GM18873 (cell line): ENCODE measurements around the gene RERE.

Experiments used
- ATAC-seq: cut with Tn5 transposase; IDR thresholded peaks from one replicate; pipeline ENCODE4 v1.9.1; 2021; ENCODE audit warnings: mild to moderate bottlenecking, moderate library complexity, moderate number of reproducible peaks; ENCODE audit not compliant: unreplicated experiment, low FRiP score

RERE gene

DNA sequence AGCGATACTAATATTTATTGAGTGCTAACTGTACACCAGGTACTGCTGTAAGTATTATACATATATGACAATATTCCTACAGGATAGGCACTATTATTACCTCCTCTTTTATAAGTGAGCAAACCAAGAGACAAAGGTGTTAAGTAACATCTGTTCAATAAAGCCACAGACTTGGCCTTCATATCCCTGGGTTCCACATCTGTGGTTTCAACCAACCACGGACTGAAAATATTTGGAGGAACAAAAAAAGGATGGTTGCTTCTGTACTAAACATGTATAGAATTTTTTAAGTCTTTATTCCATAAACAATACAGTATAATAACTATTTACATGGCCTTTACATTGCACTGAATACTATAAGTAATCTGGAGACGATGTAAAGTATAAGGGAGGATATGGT, 95.1 kb downstream of the RERE start:
- ATAC-seq = no peak

DNA sequence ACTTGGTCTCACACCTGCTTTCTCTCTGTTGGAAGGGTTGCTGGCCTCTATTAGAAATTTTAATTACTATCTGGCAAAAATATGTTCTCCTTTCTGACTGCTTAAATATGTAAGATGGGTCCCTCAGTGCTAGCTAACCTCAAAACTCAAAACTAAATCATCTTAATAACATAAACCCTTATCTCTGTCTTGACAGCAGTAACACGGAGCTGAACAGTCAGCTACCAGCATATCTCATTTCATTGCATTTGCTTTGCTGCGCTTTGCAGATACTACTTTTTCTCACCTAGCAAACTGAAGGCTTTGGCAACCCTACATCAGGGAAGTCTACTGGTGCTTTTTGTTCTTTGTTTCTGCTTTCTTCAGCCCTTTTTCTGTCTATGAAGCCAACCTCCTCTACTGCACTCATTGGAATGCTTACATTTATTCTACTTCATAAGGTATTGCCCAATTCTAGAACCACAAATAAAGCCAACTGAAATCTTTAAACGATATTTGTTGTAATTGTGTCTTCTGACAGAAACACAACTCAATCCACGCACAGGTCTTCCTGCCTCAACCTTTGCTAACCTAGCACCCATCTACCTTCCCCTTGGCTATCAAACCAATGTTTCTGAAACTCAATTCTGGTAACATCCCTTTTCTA, 95.6 kb downstream of the RERE start:
- ATAC-seq = no peak

DNA sequence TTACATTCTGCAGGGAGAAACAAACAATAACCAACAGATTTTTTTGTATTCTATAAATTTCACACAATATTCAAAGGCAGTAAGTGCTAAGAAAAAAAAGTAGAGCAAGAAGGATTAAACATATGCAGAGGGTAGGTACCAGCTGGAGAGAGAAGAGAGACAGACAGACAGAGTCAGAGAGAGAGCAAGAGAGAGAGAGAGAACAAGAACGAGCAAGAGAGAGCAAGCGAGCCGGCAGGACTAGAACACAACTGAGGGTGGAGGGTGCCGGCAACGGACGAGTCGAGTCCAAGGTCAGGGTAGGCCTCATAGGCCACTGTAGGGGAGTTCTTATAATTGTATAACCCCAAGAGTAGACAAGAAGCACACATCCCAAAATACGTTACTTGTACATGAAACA, 97.1 kb downstream of the RERE start:
- ATAC-seq = no peak

DNA sequence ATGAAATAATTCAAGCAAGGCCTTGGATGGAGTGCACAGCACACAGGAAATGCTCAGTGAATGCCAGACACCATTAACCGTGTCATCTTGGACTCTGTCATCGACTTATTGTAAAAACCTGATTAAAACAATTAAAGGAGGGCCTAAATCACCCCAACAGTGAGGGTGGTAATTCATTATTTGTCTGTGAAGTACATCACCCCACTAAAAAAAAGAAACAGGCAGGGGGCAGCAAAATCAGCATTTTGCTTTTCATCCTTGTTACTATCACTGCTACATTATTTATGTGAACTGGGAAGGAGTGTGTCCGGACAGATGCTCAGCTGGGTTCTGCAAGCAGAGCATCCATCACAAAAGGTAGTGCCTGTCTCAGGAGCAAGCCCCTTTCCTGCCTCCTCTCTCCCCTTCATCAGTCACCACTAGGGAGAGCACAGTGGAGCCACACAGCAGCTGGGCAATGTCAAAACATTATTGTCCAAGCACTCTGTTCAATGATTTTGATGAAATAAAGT, 98.5 kb downstream of the RERE start:
- no peak for ATAC-seq

DNA sequence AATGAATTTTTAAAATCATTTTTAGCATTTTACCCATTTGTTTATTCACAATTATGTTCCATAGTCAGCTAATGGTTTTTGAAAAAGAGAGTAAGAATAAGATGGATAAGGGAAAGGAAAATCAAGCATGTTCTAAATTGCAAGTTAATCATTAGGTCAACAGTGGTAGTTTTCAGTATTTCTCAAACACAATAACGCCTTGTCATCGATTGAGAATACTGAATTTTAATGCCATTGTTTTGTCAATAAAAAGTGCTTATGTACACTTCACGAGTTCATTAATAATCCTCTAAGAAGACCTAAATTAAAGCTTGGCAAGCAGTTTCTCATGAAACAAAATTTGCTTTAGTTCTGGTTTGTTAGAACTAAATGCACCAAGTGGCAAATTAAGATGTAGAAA, 100.3 kb downstream of the RERE start:
- no peak for ATAC-seq

DNA sequence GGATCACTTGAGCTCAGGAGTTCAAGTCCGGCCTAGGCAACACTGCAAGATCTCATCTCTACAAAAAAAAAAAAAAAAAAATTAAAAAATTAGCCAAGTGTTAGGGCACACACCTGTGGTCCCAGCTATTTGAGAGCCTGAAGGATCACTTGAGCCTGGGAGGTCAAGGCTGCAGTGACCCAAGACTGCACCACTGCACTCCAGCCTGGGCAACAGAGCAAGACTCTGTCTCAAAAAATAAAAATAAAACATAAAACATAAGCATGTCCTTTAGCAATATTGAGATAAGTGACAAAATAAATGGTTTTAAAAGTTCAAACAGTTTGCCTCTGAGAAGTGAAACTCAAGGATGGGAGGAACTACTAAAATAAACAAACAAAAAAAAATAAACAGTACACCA, 101.2 kb downstream of the RERE start:
- ATAC-seq = no peak

DNA sequence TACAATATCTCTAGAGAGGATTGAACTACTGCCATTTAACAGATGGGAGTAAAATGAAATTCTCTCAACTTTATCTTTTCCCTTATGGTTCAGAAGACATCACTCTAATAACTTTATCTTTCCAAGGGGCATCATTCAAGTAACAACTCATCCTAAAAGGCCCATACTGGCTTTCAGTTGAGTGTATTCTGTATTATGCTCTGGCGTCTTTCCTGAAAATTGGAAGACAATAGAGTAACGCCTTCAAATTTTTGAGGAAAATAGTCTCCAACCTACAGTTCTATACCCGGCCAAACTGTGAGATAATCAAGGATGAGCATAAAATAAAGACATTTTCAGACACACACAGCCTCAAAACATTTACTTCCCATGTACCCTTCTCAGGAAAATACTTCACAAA, 103.3 kb downstream of the RERE start:
- ATAC-seq = no peak

DNA sequence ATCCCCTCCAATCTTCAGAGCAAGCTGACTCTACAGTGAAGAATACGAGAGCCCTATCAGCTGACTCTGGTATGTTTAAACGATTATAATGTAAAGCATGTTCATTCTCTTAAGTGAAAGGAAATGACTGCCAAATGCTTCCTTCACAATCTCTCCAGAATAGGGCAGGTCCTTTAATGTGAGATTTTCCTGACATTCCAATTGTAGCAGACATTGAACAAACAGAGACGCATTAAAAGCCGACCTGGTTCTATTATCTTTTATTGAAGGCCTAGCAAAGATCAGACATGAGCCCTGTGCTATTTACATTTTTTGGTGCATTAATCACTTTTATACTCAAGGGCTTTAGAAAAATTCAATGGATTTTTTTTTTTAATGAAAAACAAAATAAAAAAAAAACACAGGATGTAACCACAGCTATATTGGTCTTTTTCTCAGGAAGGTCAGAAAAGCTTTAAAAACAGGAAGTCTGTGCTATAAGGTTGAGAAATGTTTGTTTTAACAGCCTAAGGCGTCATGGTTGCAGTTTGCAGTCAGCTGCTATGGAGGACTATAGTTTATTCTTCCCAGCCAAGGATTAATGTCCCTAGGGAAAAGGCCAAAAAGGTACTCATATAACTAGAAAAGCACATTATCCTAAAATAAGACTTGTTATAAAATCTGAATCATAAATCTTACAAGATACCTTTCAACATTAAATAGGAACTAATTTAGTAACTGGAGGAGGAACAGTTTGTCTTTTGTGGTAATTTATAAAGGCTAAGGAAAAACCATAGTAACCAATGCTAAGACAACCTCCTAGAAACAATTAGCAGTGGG, 104.8 kb downstream of the RERE start:
- ATAC-seq = no peak

DNA sequence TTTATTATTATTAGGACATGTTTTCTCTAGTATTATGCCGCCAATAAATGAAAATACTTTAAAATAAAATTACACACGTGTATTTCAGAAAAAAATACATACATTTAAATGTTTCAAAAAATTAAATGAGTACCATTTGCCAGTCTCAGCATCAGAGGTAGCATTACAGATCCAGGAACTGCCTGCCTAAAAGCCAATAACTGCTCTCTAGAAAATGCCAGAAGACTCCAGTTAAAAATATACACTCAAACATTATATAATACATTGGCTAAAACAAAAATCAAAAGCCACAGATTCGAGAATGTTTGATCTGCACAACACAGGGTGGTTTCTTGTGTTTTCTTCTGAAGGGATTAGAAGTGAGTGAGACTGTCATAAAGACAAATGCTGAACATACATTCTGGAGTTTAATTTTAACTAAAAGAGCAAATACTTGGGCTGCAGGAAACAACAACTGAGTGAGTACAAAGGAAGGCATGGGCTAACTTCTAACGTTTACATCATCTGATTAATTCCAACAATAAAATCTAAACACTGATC, 105.5 kb downstream of the RERE start:
- no peak for ATAC-seq

DNA sequence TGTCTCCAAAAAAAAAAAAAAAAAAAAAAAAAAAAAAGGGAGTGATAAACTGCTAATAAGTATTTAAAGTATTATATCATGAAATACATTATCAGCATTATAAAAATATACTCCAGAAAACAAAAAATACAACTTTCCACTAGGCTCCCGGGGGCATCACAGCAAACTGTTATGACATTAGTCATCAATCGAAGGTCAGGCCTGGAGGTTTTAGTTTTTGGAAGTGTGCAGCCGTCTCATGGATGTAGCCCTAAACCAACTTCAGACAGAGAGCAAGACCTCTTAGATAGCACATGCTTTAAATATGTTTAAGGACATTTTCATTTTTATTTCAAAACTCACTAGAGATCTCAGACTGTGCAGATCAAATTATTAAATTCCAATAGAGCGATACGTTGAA, 106.3 kb downstream of the RERE start:
- ATAC-seq = no peak

DNA sequence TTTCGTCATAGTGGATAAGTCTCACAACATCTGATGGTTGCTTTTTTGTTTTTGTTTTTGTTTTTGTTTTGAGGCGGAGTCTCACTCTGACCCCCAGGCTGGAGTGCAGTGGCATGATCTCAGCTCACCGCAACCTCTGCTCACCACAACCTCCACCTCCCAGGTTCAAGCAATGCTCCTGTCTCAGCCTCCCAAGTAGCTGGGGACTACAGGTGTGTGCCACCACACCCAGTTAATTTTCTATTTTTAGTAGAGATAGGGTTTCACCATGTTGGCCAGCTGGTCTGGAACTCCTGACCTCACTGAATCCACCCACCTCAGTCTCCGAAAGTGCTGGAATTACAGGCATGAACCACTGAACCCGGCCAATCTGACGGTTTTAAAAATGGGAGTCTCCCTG, 109.2 kb downstream of the RERE start:
- no peak for ATAC-seq

DNA sequence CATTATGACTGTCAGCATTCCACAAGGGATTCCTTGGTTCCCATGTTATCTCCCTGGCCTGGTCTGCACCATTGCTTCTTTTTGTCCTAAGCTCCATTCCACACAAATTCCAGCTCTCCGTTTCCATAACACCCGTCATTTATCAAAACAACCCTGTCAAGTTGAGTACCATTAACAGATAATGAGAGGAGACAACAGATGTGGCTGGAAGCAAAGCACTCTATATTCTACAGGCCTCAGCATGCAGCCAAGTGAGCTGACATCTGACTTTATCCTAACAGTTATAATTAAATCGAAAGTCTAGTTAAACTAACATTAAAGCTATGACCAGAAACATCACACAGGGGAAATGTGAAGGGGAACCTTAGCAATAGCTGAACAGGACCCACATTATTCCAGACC, 110.4 kb downstream of the RERE start:
- ATAC-seq = no peak

DNA sequence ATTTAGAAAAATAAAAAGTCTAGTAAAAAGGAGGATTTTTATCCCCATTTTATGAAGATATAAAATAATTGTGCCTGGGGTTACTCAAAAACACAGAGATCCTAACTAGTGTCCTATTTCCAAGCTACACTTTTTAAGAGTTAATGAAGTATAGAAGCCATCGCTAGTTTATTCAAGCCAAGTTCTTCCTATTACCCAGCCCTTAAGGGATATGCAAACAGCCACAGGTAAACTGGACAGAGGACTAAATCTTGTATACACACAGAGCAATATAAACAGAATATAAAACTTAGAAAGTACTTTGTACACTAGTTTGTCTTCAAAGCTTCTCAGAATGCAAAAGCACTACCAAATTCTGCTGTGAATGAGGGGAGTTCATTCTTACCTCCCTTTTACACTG, 111.1 kb downstream of the RERE start:
- ATAC-seq = no peak

DNA sequence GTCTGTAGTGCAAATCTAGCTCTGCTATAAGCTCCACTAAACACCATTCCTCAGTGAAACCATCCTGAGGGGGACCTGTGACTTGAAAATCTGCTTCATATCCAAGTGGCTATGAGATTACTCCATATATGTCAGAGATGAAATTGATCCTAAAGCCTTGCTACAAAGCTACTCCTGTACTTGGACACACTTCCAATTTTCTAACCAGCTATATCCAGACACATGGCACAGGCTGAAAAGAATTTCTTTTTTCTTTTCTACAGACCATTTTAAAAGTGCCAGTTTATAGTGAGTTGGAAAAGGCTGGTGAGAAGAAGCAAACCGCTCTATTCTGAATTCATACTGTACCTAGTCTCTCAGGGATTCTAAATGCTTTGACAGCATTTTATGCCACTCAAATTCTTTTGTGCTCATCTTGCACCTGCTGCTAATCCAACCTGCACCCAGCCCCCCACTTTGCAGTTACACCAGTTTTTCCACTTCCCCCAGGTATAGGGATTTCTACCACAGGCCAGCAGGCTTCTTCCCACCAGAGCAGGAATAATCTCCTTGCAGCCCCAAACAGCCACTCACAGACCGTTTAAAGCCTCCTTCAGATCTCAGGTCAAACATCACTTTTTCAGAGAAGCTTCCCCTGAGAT, 112.5 kb downstream of the RERE start:
- ATAC-seq = no peak

DNA sequence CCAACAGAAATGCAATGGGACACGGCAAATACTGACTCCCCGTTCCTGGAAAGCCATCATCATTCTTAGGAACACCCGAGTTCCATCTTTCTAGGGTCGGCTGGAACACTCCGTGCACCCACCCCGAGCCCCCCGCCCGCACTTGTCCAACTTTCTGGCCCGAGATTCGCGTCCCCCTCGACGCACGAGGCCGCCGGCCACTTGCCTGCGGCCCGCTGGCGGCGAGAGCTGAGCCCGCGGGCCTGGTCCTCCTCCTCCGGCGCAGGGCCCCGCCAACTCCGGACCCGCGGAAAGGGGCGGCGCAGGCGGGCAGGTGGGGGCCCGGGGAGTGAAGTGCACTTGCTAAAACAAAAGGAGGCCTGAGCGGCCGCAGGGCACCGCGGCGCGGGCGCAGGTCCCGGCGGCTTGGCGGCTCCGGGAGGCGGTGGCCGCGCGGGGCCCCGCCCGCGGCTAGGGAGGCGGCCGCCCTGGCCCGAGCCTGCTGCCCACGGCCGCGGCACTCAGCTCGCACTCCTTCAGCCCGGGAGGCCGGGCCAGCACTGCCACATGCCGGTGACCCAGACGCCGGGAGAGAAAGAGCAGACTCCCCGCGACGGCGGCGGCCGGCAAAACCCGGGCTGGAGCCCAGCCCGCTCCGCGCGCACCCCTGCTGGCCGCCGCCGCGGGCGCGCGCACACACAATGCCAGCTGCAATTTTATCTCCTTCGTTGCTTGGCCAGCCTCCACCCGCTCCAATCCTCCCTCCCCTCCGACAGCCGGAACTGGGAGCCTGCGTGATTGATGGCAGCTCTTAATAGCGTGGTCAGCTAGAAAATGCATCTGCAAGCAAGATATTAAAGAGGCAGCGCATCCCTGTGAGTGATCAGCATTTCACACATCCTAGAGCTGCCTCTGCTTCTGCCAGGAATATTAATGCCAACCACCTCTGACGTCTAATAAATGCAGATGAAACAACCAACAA, 114.3 kb downstream of the RERE start:
- peak; percentile 47 for ATAC-seq

DNA sequence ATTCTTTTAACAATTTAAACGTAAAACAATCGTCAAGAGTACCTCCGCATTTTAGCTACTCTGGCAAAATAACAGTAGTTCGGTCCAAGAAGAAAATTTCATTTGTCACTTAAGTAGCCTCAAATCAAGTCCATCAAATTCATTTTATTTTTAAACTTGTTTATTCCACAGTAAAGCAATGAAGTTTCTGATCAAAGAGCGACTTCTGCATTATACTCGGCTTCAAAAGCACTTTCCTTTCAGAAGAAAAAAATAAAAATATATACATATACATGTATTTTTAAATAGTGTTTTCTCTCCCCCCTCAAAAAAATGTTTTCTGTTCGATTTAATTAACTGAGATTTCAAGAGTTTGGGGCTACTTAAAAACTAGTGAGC, 115.0 kb downstream of the RERE start:
- no peak for ATAC-seq

DNA sequence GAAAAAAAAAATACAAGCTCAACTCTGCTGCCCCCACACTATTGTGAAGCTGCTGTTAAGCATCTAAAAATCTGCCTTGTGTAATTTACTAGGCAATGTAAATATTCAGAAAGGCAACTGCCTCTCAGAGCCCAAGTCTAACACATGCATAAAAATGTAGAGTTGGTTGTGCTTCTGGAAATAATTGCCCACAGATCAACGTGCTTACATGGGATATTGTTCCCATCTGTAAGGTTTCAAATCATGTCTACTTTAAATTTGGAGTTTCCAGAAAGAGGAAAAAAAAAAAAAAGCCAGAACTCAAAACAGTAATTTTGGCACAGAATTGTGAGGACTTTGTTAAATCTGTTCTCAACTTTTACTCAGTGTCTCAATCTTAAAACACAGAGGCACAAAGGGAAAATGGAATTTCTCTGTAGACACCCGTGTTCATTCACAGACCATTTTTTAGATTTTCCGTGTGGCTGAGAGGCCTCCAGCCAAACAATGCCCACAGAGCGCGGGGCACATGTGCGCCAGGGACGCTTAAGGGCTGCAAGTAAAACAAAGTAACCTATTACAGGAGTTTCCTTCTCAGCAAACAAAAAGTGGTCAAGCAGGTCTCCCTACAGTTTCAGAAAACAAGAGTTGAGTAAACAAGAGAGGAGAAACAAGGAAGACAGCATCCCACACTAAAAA, 115.5 kb downstream of the RERE start:
- no peak for ATAC-seq

DNA sequence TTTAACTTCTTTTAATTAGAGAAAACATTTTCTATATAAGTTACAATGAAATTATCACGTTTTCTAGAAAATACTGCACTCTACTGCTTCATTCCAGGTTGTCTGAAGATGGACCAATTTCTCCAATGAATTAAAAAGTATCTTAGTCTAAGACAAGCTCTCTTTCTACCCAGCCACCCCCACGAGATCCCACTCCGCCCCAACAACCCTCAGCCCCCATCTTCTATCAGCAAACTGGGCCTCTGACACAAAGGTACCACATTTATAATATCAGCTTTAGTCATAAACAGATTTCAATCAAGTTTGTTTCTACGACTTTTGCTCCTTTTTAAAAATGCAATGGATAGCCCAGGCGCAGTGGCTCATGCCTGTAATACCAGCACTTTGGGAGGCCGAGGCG, 117.8 kb downstream of the RERE start:
- no peak for ATAC-seq

DNA sequence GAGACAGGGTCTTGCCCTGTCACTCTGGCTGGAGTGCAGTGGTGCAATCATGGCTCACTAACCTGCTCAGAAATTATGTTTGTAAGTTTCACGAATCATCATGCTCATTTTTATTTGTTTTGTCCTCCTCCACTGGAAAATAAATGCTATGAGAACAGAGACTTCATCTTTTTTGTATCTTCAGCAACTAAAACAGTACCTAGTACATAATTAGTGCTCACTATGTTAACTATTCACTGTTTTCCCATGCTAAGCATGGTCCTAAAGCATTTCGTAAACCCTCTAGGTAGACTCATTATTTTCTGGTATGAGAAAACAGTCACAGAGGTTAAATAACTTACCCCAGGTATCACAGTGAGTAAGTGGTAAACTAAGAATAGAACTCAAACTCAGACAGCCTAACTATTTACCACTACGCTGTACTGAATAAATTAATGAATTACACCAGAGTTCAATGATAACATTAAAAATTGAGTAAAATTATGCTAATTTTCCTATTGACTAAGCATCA, 118.4 kb downstream of the RERE start:
- ATAC-seq = no peak
